ENCODE data around the gene SLC7A6OS. TPM values are rescaled to one million over a fixed set of nuclear protein-coding genes. Genes with fewer than 3 reads are reported as not detected.
A peak's percentile ranks its signal among the peaks of the same experiment; 100 is the strongest.

SLC7A6OS gene
- total and polyA plus RNA-seq, 10 of the 15 experiments (the other 5 are each of a cell fraction or from before 2014, with no cell fraction given): 2.9 to 27.4 (median 16.9) TPM

DNA sequence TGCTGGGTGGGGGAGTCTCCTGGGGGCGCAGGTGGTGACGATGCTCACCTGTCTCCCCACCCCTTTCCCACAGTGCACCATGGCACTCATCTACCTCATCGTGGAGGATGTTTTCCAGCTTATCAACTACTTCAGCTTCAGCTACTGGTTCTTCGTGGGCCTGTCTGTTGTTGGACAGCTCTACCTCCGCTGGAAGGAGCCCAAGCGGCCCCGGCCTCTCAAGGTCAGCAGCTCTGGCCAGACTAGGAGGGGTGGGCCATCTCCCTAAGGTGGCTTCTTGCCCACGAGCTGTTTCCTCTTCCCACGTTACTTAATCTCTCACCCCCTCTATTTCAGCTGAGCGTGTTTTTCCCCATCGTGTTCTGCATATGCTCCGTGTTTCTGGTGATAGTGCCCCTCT lies 14.5 kb downstream of the SLC7A6OS start:
- TF ChIP-seq POLR2AphosphoS5 (IDR thresholded peaks at IDR 0.05; ENCODE audit: low read length): 0 out of 2 replicates have a peak, but pooled peaks have one; percentile 39
- no peak for TF ChIP-seq MYC (IDR thresholded peaks at IDR 0.05; ENCODE audit: insufficient read depth, insufficient read length, insufficient replicate concordance, low read length, severe bottlenecking)
- TF ChIP-seq FOXM1 (IDR thresholded peaks at IDR 0.05; ENCODE audit: low read depth, low read length): no peak
- in situ Hi-C loops (cut with MboI): no loop called here
- no peaks in the 10 kb centered on the region for H3K27me3 ChIP-seq (replicated peaks in 1 of 2; ENCODE audit: control insufficient read depth in 2 of 2, insufficient read depth in 2 of 2, low read length in 1 of 2)
- FAIRE-seq (no peak), ATAC-seq (no peak), DNase-seq (ENCODE audit: low read depth, low spot score) (no peak)
- no peaks in the 10 kb centered on the region for H3K4me1 ChIP-seq (ENCODE audit: control insufficient read depth, insufficient read depth, low read length)
- H2AFZ ChIP-seq (ENCODE audit: control insufficient read depth, low read depth, low read length): no peak overlapping the region
- POLR2A ChIA-PET: interaction anchor here (1.5 kb wide), 1 partner anchor 23 kb away, joined by 3 read pairs; no protein-coding TSS in a partner anchor
- no peak overlapping the region for H3K4me3 ChIP-seq
- H3K4me2 ChIP-seq (ENCODE audit: control insufficient read depth, insufficient read depth): no peak overlapping the region
- RAD21 ChIA-PET (ENCODE audit: unreplicated experiment): interaction anchor here (0.6 kb wide), 1 partner anchor 233 kb away, joined by 3 read pairs; no protein-coding TSS in a partner anchor
- peaks cover 2% of the 10 kb centered on the region; the same call in 1 of the 2 replicates for H3K79me2 ChIP-seq (ENCODE audit: control insufficient read depth, insufficient read depth, low read length)
- H3K36me3 ChIP-seq (ENCODE audit: control insufficient read depth in 2 of 2, insufficient read depth in 2 of 2, low read length in 1 of 2): peaks cover 36 to 39% of the 10 kb centered on the region in 2 experiments
- H3K9me3 ChIP-seq (replicated peaks; ENCODE audit: control insufficient read depth, insufficient read depth, low read length): no peaks in the 10 kb centered on the region
- CTCF ChIA-PET: interaction anchor here (1.3 to 2.8 kb wide), 5 partner anchors 9 to 225 kb away, joined by 3 to 16 read pairs (median 3); partner anchors contain the start of gene SLC7A6
- SMC1A ChIA-PET (ENCODE audit: uncharacterized antibody, unreplicated experiment): interaction anchor here (1.6 to 2.3 kb wide), 3 partner anchors 25 to 35 kb away, joined by 5 to 7 read pairs (median 6); no protein-coding TSS in a partner anchor
- H3K9ac ChIP-seq (ENCODE audit: control insufficient read depth, insufficient read depth, low read length): no peak overlapping the region
- intact Hi-C loops (cut with micrococcal nuclease; ENCODE audit: unreplicated experiment): no loop called here
- no peaks in the 10 kb centered on the region; the same call in 1 of the 2 replicates for H4K20me1 ChIP-seq (ENCODE audit: control insufficient read depth, insufficient read depth)
- WGBS (ENCODE audit: insufficient coverage, insufficient replicate concordance, low lambda C conversion rate, missing lambda C conversion rate): 91% methylated on average over 12 of the region's 12 CpGs
- no TSS peak for BruUV-seq (replicated peaks)
- H3K27ac ChIP-seq (ENCODE audit: control insufficient read depth, insufficient read depth): no peak overlapping the region

- POLR2A ChIA-PET: interaction anchor here (1.1 to 2.0 kb wide), 3 partner anchors 9 to 27 kb away, joined by 4 to 6 read pairs (median 5); partner anchors contain the start of genes PRMT7 and SLC7A6OS
- in situ Hi-C loops (cut with MboI): no loop called here
- FAIRE-seq: no peak
- TF ChIP-seq ZBTB11 (CRISPR knock-in tag; IDR thresholded peaks at IDR 0.05): no peak
- TF ChIP-seq IRF4 (IDR thresholded peaks at IDR 0.05; ENCODE audit: low read depth, low read length): no peak
- no peak for TF ChIP-seq GABPA (IDR thresholded peaks at IDR 0.05; ENCODE audit: low read depth)
- no peak for TF ChIP-seq CBFB (IDR thresholded peaks at IDR 0.05; ENCODE audit: low read depth)
- TF ChIP-seq SUPT20H (IDR thresholded peaks at IDR 0.05; ENCODE audit: borderline replicate concordance, control insufficient read depth, low read depth, low read length): no peak
- TF ChIP-seq JUNB (IDR thresholded peaks at IDR 0.05): no peak
- TF ChIP-seq CHD2 (IDR thresholded peaks at IDR 0.05; ENCODE audit: borderline replicate concordance, low read depth, low read length): no peak
- no peak for TF ChIP-seq JUND (IDR thresholded peaks at IDR 0.05; ENCODE audit: low read depth, low read length)
- no peak for TF ChIP-seq IKZF2 (IDR thresholded peaks at IDR 0.05)
- no peak for TF ChIP-seq CHD4 (IDR thresholded peaks at IDR 0.05)
- no peak for TF ChIP-seq EGR1 (IDR thresholded peaks at IDR 0.05; ENCODE audit: borderline replicate concordance in 1 of 2, low read depth in 2 of 2, low read length in 2 of 2)
Measured at GRCh38 chr16:68292425-68292824, 18.3 kb downstream of the SLC7A6OS start.

More at GRCh38 chr16:68292425-68292824, 18.3 kb downstream of the SLC7A6OS start:
- no peaks in the 10 kb centered on the region for H3K9me3 ChIP-seq (replicated peaks; ENCODE audit: control insufficient read depth, insufficient read depth, low read length)
- H3K4me1 ChIP-seq (ENCODE audit: control insufficient read depth, insufficient read depth, low read length): peaks cover 31% of the 10 kb centered on the region
- H4K20me1 ChIP-seq (ENCODE audit: control insufficient read depth, insufficient read depth): no peaks in the 10 kb centered on the region
- H3K79me2 ChIP-seq (ENCODE audit: control insufficient read depth, insufficient read depth, low read length): peaks cover 14% of the 10 kb centered on the region
- no peak overlapping the region for H3K4me2 ChIP-seq (ENCODE audit: control insufficient read depth, insufficient read depth)
- WGBS (ENCODE audit: insufficient coverage, insufficient replicate concordance, low lambda C conversion rate, missing lambda C conversion rate): 97% methylated on average over 5 of the region's 5 CpGs
- no peak overlapping the region for H3K4me3 ChIP-seq
- intact Hi-C loops (cut with micrococcal nuclease; ENCODE audit: unreplicated experiment): no loop called here
- SMC1A ChIA-PET (ENCODE audit: uncharacterized antibody, unreplicated experiment): interaction anchor here (1.1 to 5.0 kb wide), 2 partner anchors 9 to 19 kb away, joined by 3 to 20 read pairs; partner anchors contain the start of genes PRMT7 and SLC7A6OS
- DNase-seq (ENCODE audit: low read depth, low spot score) (no peak), ATAC-seq (no peak)
- H3K27ac ChIP-seq (ENCODE audit: control insufficient read depth, insufficient read depth): no peak overlapping the region
- H2AFZ ChIP-seq (ENCODE audit: control insufficient read depth, low read depth, low read length): no peak overlapping the region
- peaks cover 29 to 39% of the 10 kb centered on the region in 2 experiments; a peak in 3 of 4 replicates for H3K36me3 ChIP-seq (ENCODE audit: control insufficient read depth in 2 of 2, insufficient read depth in 2 of 2, low read length in 1 of 2)
- CTCF ChIA-PET: interaction anchor here (0.7 to 4.8 kb wide), 3 partner anchors 30 to 42 kb away, joined by 3 to 94 read pairs (median 5); partner anchors contain the start of gene SLC7A6
- H3K9ac ChIP-seq (ENCODE audit: control insufficient read depth, insufficient read depth, low read length): no peak overlapping the region
- RAD21 ChIA-PET (ENCODE audit: unreplicated experiment): interaction anchor here (3.0 to 4.9 kb wide), 2 partner anchors 17 to 30 kb away, joined by 12 to 55 read pairs; partner anchors contain the start of gene SLC7A6
- no TSS peak for BruUV-seq (replicated peaks)
- H3K27me3 ChIP-seq (replicated peaks in 1 of 2; ENCODE audit: control insufficient read depth in 2 of 2, insufficient read depth in 2 of 2, low read length in 1 of 2): no peaks in the 10 kb centered on the region
